HG03045 (cell line): ENCODE results near the gene KAT7.

Experiments used
- ATAC-seq: cut with Tn5 transposase; IDR thresholded peaks from one replicate; pipeline ENCODE4 v1.9.1; 2021; ENCODE audit warnings: mild to moderate bottlenecking, moderate library complexity; ENCODE audit not compliant: unreplicated experiment

Gene KAT7

GRCh38 chr17:49760296-49760695 is 28.2 kb upstream of the KAT7 start:
- ATAC-seq: no peak

GRCh38 chr17:49760932-49761558 is 27.4 kb upstream of the KAT7 start:
- no peak for ATAC-seq

- no peak for ATAC-seq
Observed at GRCh38 chr17:49762151-49762941, 26.1 kb upstream of the KAT7 start.

GRCh38 chr17:49763735-49764558 is 24.5 kb upstream of the KAT7 start, which contains the start of gene FAM117A:
Gene FAM117A (minus strand): TSS chr17:49764131. CDS start chr17:49764087, 44 bp downstream.
- peak; percentile 95 for ATAC-seq

GRCh38 chr17:49764559-49765180 is 23.8 kb upstream of the KAT7 start:
- ATAC-seq: no peak

GRCh38 chr17:49766918-49767530 is 21.5 kb upstream of the KAT7 start:
- no peak for ATAC-seq

GRCh38 chr17:49775546-49776260 is 12.8 kb upstream of the KAT7 start:
- no peak for ATAC-seq

GRCh38 chr17:49776551-49777300 is 11.8 kb upstream of the KAT7 start:
- no peak for ATAC-seq

GRCh38 chr17:49777563-49777962 is 10.9 kb upstream of the KAT7 start:
- ATAC-seq: no peak

GRCh38 chr17:49779156-49779738 is 9.2 kb upstream of the KAT7 start:
- ATAC-seq: no peak

GRCh38 chr17:49779739-49780231 is 8.7 kb upstream of the KAT7 start:
- ATAC-seq: no peak

- ATAC-seq: no peak
Observed at GRCh38 chr17:49783071-49783715, 5.3 kb upstream of the KAT7 start.

- ATAC-seq: no peak
Observed at GRCh38 chr17:49783791-49784190, 4.7 kb upstream of the KAT7 start.

GRCh38 chr17:49784636-49785035 is 3.8 kb upstream of the KAT7 start:
- no peak for ATAC-seq

GRCh38 chr17:49787884-49788477 is 500 bp upstream of the KAT7 start:
- ATAC-seq: no peak

- ATAC-seq: no peak
Observed at GRCh38 chr17:49789243-49789578, 730 bp downstream of the KAT7 start.

GRCh38 chr17:49793309-49793708 is 4.8 kb downstream of the KAT7 start:
- ATAC-seq: no peak

GRCh38 chr17:49795372-49795771 is 6.9 kb downstream of the KAT7 start:
- no peak for ATAC-seq
